GM21737 (cell line): ENCODE results near the gene MYEF2.

Experiments used
- ATAC-seq: cut with Tn5 transposase; IDR thresholded peaks from one replicate; pipeline ENCODE4 v1.9.1; 2021; ENCODE audit warnings: mild to moderate bottlenecking, moderate library complexity; ENCODE audit not compliant: unreplicated experiment

Gene MYEF2, protein sequence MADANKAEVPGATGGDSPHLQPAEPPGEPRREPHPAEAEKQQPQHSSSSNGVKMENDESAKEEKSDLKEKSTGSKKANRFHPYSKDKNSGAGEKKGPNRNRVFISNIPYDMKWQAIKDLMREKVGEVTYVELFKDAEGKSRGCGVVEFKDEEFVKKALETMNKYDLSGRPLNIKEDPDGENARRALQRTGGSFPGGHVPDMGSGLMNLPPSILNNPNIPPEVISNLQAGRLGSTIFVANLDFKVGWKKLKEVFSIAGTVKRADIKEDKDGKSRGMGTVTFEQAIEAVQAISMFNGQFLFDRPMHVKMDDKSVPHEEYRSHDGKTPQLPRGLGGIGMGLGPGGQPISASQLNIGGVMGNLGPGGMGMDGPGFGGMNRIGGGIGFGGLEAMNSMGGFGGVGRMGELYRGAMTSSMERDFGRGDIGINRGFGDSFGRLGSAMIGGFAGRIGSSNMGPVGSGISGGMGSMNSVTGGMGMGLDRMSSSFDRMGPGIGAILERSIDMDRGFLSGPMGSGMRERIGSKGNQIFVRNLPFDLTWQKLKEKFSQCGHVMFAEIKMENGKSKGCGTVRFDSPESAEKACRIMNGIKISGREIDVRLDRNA

DNA sequence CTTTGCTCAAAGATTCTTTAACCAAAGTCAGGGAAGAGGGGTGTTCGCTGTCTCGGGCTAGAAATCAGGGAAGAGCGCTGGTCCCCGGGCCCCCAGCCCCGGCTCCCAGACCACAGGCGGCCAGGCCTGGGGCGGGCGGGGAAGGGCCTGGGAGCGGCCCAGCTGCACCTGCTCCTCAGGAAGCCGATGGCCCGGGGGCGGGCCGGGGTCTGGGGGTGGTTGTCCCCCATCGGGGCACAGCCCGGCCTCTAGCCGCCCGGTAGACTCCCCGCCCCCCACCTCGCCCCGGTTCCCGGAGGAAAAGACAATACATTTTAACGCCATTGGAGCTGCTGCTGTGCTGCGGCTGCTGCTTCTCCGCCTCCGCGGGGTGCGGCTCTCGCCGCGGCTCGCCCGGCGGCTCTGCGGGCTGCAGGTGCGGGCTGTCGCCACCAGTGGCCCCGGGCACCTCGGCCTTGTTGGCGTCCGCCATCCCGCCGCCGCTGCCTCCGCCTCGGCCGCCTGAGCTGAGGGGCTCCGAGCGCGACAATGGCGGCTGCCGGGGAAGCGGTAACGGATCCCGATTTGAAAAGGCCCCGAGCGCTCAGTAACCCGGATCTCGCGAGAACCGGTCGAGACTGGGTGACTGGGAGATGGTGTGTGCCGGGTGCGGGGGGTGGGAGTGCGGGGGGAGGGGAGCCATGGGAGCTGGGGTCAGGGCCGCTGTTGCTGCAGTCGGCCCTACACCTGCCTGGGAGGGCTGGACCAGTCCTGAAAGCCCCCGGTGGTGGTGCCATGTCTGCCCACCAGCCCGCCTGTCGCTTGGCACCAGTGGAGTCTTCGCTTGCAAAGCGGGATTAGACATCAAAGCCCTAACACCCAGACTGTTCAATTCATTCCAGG is at the start of gene MYEF2:
TSS of gene MYEF2 (minus strand) at position 530 of the 882 bp plus-strand sequence. CDS start at position 472, 58 bp downstream.
- peak; percentile 64 for ATAC-seq

DNA sequence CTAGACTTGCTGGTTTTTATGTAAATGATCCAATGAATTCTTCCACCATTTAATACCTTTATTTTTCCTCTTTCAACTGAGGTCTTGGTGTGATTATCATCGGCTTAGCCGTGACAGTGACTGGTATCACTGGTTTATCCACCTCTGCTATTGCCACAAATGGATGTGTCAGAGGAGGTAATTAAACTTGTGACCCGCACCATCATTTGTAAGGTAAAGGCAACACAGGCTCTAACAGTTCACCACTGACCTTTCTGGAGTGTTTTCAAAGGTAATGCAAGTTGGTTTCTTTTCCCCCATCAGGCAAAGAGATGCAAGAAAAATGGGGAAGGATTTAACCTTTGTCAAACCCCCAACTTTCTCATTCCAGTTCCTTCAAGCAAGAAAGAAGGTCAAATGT is 47.7 kb upstream of the MYEF2 start:
- no peak for ATAC-seq

DNA sequence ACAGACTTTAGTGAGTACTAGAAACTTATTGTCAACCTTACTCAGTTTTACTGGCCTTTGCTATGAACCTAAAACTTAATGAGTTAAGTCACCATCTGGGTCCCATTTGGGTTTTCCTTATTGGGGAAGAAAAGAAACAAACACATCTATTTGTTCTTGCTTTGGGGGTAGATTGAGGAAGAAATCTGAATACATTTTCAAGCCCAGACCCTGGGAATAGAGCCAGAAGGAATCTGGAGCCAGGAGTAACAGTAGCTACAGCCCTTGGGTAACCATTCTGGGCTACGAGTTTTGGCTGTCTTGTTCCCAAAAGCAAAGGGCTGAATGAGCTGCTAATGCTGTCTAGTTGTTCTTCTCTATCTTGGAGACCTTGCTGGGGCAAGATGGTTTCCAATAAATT is 44.5 kb upstream of the MYEF2 start:
- ATAC-seq: no peak

DNA sequence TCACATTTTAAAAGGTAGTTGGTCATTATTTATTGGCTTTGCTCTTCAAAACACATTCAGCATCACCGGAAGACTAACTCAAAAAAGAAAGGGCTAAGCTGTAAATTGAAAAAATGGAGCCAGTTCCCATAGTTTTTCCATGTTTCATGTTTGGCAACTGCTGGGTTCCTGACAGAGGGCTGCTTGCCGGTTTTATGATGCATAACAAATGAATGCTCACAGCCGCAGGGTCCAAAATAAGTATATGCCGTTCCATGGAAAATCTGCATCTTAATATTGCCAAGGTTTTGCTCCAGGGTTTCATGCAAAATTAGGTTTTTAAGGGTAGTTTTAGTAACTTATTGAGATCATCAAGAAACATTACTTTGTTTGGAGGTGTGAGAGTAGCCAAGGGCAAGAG is 43.8 kb upstream of the MYEF2 start:
- no peak for ATAC-seq

DNA sequence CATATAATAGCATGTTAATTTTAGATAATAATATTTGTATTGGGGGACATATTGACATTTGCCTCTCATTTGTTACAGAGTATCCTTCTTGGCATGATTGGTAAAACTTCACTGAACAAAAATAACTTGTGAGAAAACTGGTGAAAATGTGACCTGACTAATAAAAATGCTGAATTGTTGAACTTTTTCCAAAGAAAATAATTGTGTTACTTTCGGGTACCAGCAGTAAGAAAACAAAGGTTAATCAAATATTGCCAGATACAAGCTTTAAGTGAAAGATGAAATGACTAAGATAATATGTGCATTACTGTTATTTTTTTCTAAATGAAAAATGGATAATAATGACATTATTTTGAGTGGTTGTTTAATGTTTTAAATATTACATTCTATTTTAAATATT is 43.2 kb upstream of the MYEF2 start:
- no peak for ATAC-seq

DNA sequence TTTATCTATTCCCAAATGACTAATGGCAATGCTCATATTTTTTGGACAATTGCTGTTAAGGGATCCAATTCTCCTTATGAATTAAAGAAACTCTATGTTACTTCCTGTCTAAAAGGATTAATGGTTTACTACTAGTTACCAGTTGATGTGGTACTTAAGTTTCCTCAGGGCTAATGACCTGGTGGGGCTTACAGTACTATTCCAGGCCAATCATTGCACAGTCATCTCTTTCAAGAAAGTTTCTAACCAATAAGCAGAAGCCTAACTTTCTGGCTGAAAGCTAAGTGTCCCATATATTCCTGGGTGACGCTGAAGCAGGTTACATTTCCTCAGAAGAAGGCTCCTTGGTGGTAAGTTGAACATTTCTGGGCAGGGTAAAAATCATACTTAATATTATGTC is 27.9 kb upstream of the MYEF2 start, which contains the start of gene SLC12A1:
TSS of gene SLC12A1 (plus strand) at position 322 of the 400 bp plus-strand sequence. CDS start 1,418 bp downstream, outside the sequence.
- ATAC-seq: no peak

DNA sequence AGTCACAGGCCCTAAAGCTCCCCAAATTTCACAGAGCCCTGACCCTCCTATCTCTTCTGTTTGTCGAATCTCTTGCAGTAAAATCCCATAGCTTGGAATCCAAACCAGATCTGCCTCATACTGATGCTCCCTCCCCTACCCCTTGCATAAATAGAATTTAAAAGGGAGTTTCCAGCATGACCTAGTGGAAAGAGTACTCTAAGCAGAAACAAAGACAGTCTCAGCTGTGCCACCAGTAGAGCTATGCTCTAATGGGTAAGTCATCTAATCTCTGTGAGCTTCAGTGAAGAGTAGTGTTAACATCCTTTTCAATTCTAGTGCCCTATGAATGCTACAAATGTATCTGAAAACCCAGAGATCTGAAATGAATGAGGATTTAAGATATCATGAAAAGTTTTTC is 24.0 kb upstream of the MYEF2 start:
- ATAC-seq: no peak

DNA sequence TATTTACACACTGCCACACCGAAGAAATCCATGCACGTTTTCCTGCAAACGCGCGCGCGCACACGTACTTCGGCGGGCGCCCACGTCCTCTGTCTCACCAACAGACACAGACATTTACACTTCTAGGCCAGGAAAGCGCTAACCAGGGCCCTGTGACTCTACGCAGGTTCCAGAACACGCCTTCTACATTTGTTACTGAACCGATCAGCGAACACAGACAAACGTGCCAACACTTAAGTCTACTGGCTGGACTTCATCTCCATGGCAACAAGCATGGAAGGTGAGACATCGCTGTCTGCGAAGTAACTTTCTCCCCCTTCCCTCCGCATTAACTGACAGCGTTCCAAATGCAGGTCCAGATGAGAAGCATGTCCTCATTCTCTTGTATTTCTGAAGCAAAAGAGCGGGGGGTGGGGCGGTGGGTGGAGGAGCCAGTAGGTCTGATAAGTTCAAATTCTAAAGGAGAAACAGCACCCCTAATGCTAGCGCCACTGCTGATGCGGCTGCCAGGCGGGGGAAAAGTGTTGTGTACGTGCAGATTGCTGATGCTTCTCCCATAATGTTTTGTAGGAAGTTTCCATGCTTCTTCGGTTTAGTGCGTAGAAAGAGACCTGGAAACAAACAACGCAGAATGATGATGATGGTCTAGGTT is 13.6 kb upstream of the MYEF2 start, which contains the start of gene CTXN2:
TSS of gene CTXN2 (plus strand) at position 92 of the 652 bp plus-strand sequence. CDS start 9,636 bp downstream, outside the sequence.
- ATAC-seq: no peak

DNA sequence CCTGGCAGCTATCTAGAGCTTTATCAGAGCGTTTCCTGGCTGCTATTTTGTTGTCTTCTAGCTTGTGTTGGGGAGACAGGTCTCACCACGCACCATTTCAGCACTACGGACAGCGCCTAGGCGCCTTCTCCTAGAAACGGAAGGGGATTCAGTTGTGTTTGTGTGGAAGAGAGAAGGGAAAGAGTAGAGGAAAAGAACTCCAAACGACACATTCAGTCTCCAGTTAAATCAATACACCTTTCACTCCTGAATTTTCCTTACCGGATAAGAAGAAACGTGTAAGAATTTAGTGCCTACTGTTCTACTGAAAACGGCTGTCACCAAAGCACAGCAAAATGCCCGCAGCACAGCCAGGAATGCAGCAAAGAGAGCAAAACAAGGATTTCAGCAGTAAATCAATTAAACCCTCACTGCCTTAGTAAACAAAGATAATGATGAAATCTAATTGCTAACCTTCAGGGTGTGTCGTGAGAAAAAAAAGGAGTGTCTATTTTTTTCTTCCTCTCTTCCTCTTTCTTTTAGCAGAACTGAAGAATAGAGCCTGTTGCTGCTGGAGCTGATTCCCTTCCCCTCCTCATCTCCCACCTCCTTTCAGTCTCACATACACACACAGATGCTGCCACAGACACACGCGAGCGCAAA is 13.0 kb upstream of the MYEF2 start:
- no peak for ATAC-seq

DNA sequence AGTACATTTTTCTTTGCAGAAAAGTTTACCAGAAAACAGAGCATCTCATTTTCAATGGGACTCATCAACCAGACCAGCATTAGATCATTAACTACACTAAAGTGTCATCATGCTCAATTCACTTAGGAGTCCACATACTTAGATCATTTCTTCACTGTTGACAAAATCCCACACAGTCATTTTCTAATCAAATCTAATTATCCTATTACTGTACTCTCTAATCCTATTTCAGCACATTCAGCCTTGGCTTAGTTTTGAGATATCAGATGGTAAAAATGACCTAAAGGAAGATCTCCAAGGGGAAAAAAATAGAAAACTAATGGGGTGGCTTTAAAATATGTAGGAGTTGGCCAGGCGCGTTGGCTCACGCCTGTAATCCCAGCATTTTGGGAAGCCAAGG is 8.2 kb upstream of the MYEF2 start:
- ATAC-seq: no peak

DNA sequence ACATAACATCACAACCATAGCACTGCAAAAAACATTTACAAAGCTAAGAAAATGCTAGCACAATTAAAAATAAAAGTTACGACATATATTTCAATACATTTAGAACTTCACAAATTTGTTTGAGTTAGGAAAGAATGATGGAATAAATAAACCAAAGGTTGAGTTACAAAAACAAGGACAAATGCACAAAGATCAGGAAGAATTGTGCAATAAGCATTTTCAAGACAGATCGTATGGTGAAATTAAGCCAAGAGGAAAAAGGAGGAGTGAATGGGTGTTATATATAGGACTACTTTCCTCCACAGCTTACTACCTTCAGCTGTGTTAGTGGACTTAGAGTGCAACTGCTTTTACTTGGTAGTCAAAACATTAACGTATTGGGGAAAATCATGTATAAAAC is 7.4 kb upstream of the MYEF2 start:
- no peak for ATAC-seq

DNA sequence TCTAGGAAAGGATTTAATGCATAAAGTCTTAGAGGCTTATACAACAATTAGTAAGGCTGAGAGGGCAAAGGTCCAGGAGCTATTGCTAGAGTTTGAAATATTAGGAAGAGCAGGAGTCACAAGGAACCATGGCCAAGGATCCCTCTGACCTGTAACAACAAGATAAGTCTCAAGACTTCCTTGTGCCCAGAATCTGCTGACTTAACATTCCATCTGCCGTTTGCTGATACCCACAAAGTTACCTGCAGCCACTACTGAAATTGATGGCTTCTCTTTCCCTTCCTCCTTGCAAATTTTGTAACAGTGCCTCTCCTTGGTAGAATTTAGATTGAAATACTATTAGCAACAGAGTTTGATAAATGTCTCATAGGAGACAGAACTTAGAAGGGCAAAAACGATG is 4.7 kb upstream of the MYEF2 start:
- ATAC-seq: no peak

DNA sequence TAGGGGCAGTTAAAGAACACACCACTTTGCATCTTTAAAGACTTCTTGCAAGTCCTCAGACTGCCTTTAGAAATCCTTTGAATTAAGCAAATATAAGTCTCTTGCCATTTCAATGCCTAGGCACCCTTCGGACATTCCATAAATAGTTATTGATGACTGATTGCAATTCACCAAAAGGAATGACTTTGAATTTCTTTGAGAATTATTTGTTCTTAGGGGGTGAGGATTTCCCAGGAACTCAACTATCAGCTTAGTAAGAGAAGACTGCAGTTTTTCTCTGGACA is 495 bp upstream of the MYEF2 start:
- no peak for ATAC-seq

DNA sequence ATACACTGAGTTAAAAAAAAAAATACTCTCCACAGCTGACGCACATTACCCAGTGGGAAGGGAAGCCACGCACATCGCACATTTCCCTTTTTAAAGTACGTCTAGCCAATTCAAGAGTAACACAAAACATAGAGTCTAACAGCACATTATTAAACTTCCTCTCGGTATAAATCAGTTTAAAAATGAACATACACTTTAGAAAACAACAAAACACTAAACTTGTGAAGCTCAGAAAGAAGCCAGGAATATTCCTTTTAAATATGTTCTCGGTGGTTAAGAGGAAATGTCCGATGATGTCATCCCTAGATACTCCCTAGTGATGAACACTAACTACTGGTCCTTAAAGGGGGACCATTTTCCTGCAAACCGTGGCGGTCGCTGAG is 721 bp downstream of the MYEF2 start:
- peak; percentile 60 for ATAC-seq

DNA sequence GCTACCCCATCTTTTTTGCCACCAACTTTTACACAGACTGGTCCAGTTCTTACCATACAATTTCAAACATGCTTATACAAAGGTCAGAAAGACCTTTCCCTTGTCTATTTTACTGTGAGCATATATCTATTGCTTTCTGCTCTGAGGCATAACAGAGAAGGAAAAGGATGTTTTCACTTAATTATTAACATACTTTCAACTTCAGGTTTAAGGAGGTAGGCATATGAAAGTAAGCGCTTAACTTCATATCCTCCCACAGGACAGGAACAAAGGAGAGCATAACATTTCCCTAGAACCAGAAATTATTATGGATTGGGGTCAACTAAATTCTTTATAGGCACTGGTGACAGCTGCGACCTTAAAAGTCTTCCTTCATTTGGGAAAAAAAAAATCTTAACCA is 1.1 kb downstream of the MYEF2 start:
- ATAC-seq: peak; percentile 38

DNA sequence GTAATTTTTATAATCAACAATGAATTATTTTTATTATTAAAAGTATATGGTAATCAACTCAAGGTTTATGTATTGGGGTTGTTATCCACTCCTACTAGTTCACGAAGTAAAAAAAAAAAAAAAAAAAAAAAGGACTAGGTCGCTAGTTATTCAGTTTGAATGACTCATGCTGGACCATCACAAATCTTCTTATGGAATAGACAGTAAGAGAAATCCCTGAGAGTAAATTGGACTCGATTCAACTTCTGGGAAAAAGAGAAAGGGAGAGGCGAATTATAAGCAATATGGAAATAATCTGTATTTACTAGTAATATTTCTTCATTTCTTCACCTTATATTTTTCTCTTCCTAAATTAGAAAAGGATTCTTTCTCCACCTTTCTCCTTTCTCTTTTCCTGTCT is 2.0 kb downstream of the MYEF2 start:
- no peak for ATAC-seq

DNA sequence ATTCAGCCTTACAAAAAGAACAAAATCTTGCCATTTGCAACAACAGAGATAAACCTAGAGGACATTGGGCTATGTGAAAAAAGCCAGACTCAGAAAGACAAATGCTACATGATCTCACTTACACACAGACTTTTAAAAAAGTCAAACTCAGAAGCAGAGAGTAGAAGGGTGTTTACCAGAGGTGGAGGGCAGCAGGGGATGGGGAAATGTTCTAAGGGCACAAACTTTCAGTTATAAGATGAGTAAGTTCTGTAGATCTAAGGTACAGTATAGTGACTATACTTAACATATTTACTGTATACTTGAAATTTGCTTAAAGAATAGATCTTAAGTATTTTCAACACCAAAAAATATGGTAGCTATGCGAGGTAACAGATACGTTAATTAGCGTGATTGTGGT is 3.0 kb downstream of the MYEF2 start:
- ATAC-seq: no peak

DNA sequence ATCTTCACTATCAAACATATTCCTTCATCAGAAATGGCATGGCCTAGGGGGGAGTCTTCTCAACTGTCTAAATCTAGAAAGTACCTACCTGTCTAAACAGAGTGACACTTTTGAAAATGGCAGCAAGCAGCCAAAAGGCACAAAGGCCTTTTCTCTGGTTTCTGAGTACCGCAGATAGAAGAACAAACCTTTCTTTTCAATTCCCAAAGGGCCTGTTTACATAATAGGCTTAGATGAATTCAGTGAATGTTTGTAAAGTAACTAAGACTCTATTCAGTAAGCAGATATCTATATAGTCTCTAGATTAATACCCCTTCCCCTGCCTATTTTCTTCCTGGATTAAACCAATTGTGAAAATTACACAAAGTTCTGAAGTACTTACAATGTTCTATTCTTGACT is 7.1 kb downstream of the MYEF2 start:
- no peak for ATAC-seq

DNA sequence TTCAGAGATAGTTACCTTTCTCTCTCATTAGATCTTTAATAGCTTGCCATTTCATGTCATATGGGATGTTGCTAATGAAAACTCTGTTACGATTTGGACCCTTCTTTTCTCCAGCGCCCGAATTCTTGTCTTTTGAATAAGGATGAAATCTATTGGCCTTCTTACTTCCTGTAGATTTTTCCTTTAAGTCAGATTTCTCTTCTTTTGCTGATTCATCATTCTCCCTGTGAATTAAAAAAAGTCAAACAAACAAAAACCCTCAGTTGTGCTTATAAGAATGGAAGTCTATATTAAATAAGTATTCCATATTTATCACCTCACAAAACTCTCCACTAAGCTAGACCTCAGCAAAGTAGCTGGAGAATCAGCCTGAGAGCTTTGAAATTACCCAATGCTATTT is 9.5 kb downstream of the MYEF2 start:
- no peak for ATAC-seq

DNA sequence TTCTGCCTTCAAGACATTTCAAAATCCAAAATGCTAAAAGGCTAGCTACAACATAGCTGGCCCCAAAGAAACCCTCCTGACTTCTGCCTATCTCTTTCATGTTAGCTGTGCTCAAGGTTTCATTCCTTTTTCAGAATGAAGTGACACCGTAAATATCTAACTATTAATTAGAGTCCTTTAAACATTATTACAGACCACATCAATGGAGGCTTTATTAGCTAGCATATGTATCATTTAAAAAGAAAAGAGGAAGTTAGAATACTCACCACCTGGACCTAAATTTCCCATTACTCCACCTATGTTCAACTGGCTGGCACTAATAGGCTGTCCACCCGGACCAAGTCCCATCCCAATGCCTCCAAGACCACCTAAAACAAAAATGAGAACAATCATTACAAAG is 24.6 kb downstream of the MYEF2 start:
- no peak for ATAC-seq

DNA sequence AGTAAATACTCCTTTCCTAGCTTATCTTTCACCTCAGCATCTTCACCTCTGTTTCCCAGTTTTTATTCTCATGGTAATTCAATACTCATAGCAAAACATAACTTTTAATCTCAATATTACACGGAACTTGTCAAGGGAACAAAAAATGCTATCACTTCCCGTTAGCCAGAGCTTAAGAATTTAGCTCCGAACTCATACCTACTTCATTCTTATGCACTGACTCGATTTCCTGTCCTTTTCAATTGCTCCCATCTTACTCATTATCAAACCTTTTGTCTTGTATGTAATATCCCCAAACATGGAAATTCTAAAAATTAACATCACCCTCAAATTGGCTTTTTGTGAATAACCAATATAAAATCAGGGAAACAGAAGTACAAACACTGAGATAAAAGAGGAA is 28.2 kb downstream of the MYEF2 start:
- no peak for ATAC-seq
